SK-N-SH (cell line): ENCODE measurements around the gene FUT2. TPM values are rescaled to one million over a fixed set of nuclear protein-coding genes. Genes with fewer than 3 reads are reported as not detected.

Experiments
- CTCF ChIA-PET: fragments of 300-600, 350-600 bp; formaldehyde crosslinking; extraction: SDS; loops from one replicate; lab custom pipeline; 2021; lab: Yijun Ruan, JAX
- POLR2A ChIA-PET: fragments of 350-600 bp; sonication (Branson Sonifier 250); formaldehyde crosslinking; extraction: SDS; loops from one replicate; lab custom pipeline; 2020; ENCODE audit warnings: antibody characterized with exemption, inconsistent platforms; lab: Yijun Ruan, JAX
- DNase-seq: peaks from one replicate; pipeline ENCODE4 v3.0.0; 2012
- H2AFZ ChIP-seq: fragments of 200-600 bp; sonication (generic); 2 replicates; pipeline ENCODE4 v1.8.1; 2016; ENCODE audit warnings: antibody characterized with exemption, mild to moderate bottlenecking, low read depth
- H3F3A ChIP-seq: fragments of 200-600 bp; sonication (generic); replicated peaks from 2 replicates; pipeline ENCODE3; 2016; ENCODE audit warnings: antibody characterized with exemption, mild to moderate bottlenecking; ENCODE audit not compliant: insufficient read depth
- H3K27ac ChIP-seq, 2 experiments: fragments of 200-500 bp in 1 of 2; fragments of 200-600 bp in 1 of 2; sonication (Bioruptor generic) in 1 of 2; sonication (generic), shearing (Covaris generic) in 1 of 2; 2 replicates each; pipeline versions ENCODE4 v1.5.1 to v1.6.1; 2014 to 2016; ENCODE audit warnings: low read depth in 2 of 2, inconsistent platforms in 1 of 2, low read length in 1 of 2, mild to moderate bottlenecking in 1 of 2, mixed read lengths in 1 of 2
- H3K27me3 ChIP-seq: fragments of 200-600 bp; sonication (generic), shearing (Covaris generic); 2 replicates; pipeline ENCODE4 v1.6.1; 2016; ENCODE audit warnings: mixed run types; ENCODE audit not compliant: insufficient read depth
- H3K36me3 ChIP-seq, 2 experiments: fragments of 200-500 bp in 1 of 2; fragments of 200-600 bp in 1 of 2; sonication (Bioruptor generic) in 1 of 2; sonication (generic) in 1 of 2; replicated peaks in 1 of 2; 2 replicates each; pipeline versions ENCODE3 to v1.5.1; 2014 to 2016; ENCODE audit warnings: low read length in 1 of 2, mild to moderate bottlenecking in 1 of 2; ENCODE audit not compliant: insufficient read depth in 2 of 2, control insufficient read depth in 1 of 2
- H3K4me1 ChIP-seq, 2 experiments: fragments of 200-500 bp in 1 of 2; fragments of 200-600 bp in 1 of 2; sonication (Bioruptor generic) in 1 of 2; sonication (generic), shearing (Covaris generic) in 1 of 2; 2 replicates each; pipeline versions ENCODE4 v1.5.1 to v1.6.1; 2014 to 2016; ENCODE audit warnings: low read depth in 1 of 2, low read length in 1 of 2, mixed run types in 1 of 2; ENCODE audit not compliant: insufficient read depth in 2 of 2, control insufficient read depth in 1 of 2
- H3K4me2 ChIP-seq: fragments of 200-600 bp; sonication (generic), shearing (Covaris generic); 2 replicates; pipeline ENCODE4 v1.6.1; 2017; ENCODE audit warnings: mixed run types
- H3K4me3 ChIP-seq, 2 experiments: fragments of 200-500 bp in 1 of 2; fragments of 200-600 bp in 1 of 2; sonication (Bioruptor generic) in 1 of 2; sonication (generic), shearing (Covaris generic) in 1 of 2; 2 replicates each; pipeline versions ENCODE4 v1.5.1 to v1.8.1; 2014 to 2016; ENCODE audit warnings: low read depth in 2 of 2, inconsistent platforms in 1 of 2, low read length in 1 of 2, mild to moderate bottlenecking in 1 of 2, mixed read lengths in 1 of 2, moderate library complexity in 1 of 2
- H3K79me2 ChIP-seq: fragments of 200-600 bp; sonication (generic); 2 replicates; pipeline ENCODE4 v1.8.1; 2017; ENCODE audit warnings: mild to moderate bottlenecking; ENCODE audit not compliant: insufficient read depth
- H3K9ac ChIP-seq: fragments of 200-600 bp; sonication (generic); 2 replicates; pipeline ENCODE4 v1.6.1; 2017; ENCODE audit warnings: mixed run types
- H3K9me2 ChIP-seq: fragments of 200-600 bp; sonication (generic); 2 replicates; pipeline ENCODE4 v1.6.1; 2017; ENCODE audit warnings: mixed run types
- H3K9me3 ChIP-seq: fragments of 200-600 bp; sonication (generic); 2 replicates; pipeline ENCODE4 v1.6.1; 2017; ENCODE audit warnings: mixed run types, mild to moderate bottlenecking, moderate library complexity
- H4K20me1 ChIP-seq: fragments of 200-600 bp; sonication (generic); 2 replicates; pipeline ENCODE4 v1.6.1; 2017; ENCODE audit warnings: mild to moderate bottlenecking, mixed run types; ENCODE audit not compliant: insufficient read depth
- CHD2 ChIP-seq: fragments of 150-350 bp; IDR thresholded peaks from 2 replicates; pipeline ENCODE4 v1.6.1; 2018; ENCODE audit warnings: low read length; ENCODE audit not compliant: partially characterized antibody
- ELF1 ChIP-seq: IDR thresholded peaks from 2 replicates; pipeline ENCODE4 v1.4.0; 2012
- FOSL2 ChIP-seq: IDR thresholded peaks from 2 replicates; pipeline ENCODE4 v1.4.0; 2012; ENCODE audit warnings: low read depth, mild to moderate bottlenecking, moderate library complexity, borderline replicate concordance
- FOXJ3 ChIP-seq: sonication (generic); formaldehyde crosslinking; IDR thresholded peaks from 2 replicates; pipeline ENCODE4 v1.5.1; 2020; ENCODE audit warnings: mild to moderate bottlenecking, missing genetic modification reagents
- GABPA ChIP-seq: IDR thresholded peaks from 2 replicates; pipeline ENCODE4 v1.4.0; 2012; ENCODE audit warnings: low read depth, mild to moderate bottlenecking
- GATA2 ChIP-seq: sonication (generic); formaldehyde crosslinking; IDR thresholded peaks from 2 replicates; pipeline ENCODE4 v1.5.0; 2020; ENCODE audit warnings: mild to moderate bottlenecking, missing genetic modification reagents
- JUND ChIP-seq: IDR thresholded peaks from 2 replicates; pipeline ENCODE4 v1.4.0; 2012
- MEF2A ChIP-seq: IDR thresholded peaks from 2 replicates; pipeline ENCODE4 v1.4.0; 2012; ENCODE audit warnings: low read depth, borderline replicate concordance
- MXI1 ChIP-seq: IDR thresholded peaks from 2 replicates; pipeline ENCODE4 v1.6.1; 2012; ENCODE audit warnings: mild to moderate bottlenecking, low read depth, low read length, improper control_type of control experiment
- NFIC ChIP-seq: IDR thresholded peaks from 2 replicates; pipeline ENCODE4 v1.4.0; 2012; ENCODE audit warnings: borderline replicate concordance
- NRF1 ChIP-seq: IDR thresholded peaks from 2 replicates; pipeline ENCODE4 v1.6.1; 2012; ENCODE audit warnings: low read depth, mild to moderate bottlenecking, low read length
- RAD21 ChIP-seq: IDR thresholded peaks from 2 replicates; pipeline ENCODE4 v1.6.1; 2012; ENCODE audit warnings: mild to moderate bottlenecking, low read length
- RFX5 ChIP-seq: IDR thresholded peaks from 2 replicates; pipeline ENCODE4 v1.6.1; 2012; ENCODE audit warnings: mild to moderate bottlenecking, improper control_type of control experiment, low read length
- SIN3A ChIP-seq: IDR thresholded peaks from 2 replicates; pipeline ENCODE4 v1.6.1; 2012; ENCODE audit warnings: low read depth, mild to moderate bottlenecking, low read length, moderate library complexity, borderline replicate concordance
- SMC3 ChIP-seq: IDR thresholded peaks from 2 replicates; pipeline ENCODE4 v1.6.1; 2012; ENCODE audit warnings: low read depth, low read length, improper control_type of control experiment
- TCF12 ChIP-seq: IDR thresholded peaks from 2 replicates; pipeline ENCODE4 v1.4.0; 2012
- TEAD4 ChIP-seq: IDR thresholded peaks from 2 replicates; pipeline ENCODE4 v1.4.0; 2012; ENCODE audit warnings: mild to moderate bottlenecking, borderline replicate concordance; ENCODE audit not compliant: insufficient read depth
- YY1 ChIP-seq: IDR thresholded peaks from 2 replicates; pipeline ENCODE4 v1.4.0; 2012; ENCODE audit warnings: low read depth, mild to moderate bottlenecking
- WGBS: methylation state at CpG from one replicate; pipeline ENCODE4 v1.1.6; 2017; ENCODE audit warnings: low lambda C conversion rate; 5-methylcytosine and 5-hydroxymethylcytosine counted together
- polyA plus RNA-seq, 3 experiments: library from polyadenylated mRNA; depleted of rRNA; stranded (reverse); fragments of >200 nt; gene quantifications; 2 replicates each; pipeline ENCODE4 v1.2.3, GENCODE V29; 2012
- TF ChIP-seq, protein P1 (sequence below): fragments of 200-600 bp; sonication (generic); IDR thresholded peaks from 2 replicates; pipeline ENCODE4 v1.6.1; 2017; ENCODE audit warnings: antibody characterized with exemption, mild to moderate bottlenecking, moderate library complexity
- TF ChIP-seq, protein P2 (sequence below): fragments of 150-350 bp; IDR thresholded peaks from 2 replicates; pipeline ENCODE4 v1.6.1; 2017; ENCODE audit warnings: antibody characterized with exemption, low read length, low read depth, borderline replicate concordance
- TF ChIP-seq, protein P3 (sequence below): IDR thresholded peaks from 2 replicates; pipeline ENCODE4 v1.4.0; 2012; ENCODE audit warnings: low read depth, borderline replicate concordance
- TF ChIP-seq, protein P4 (sequence below): IDR thresholded peaks from 2 replicates; pipeline ENCODE4 v1.6.1; 2012; ENCODE audit warnings: mild to moderate bottlenecking, low read depth, low read length, moderate library complexity
- TF ChIP-seq, protein P5 (sequence below): IDR thresholded peaks from 2 replicates; pipeline ENCODE4 v1.4.0; 2012; ENCODE audit warnings: low read depth

FUT2 gene
- polyA plus RNA-seq, 1 of the 3 experiments (the other 2 are of a cell fraction) = not detected

DNA sequence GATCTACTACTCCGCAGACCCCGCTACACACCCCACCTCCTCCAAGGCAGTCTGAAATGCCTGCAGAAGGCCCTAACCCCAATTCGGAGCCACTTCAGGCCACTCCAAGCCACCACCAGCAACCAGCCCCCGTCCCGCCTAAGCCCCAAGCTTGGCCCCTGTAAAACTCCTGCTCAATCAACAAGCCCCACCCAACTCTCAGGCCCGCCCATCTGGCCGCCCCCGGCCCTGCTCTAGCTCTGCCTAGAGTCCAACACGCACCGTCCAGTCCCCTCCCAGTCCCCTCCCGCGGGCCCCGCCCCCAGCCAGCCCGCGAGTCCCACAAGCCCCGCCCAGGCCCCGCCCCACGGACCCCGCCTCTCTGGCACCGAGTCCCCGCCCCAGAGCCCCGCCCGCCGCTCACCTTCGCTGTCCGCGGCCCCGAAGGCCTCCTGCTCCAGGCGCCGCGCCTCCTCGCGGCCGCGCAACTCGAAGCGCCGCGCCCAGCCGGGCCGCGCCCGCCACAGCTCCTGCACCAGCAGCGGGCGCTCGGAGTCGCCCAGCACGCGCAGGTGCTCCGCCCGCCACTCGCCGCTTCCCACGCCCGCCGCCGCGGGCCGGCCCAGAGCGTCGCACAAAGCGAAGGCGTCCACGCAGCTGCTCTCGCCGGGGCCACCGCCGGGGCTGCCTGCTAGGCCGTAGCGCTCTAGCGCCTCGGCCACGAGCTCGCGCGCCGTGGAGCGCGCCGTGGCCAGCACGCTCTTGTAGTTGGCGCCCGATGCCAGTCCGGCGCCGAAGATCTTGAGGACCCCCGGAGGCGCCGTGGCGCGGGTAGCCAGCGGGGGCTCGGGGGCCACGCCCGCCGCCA is 43.0 kb downstream of the FUT2 start:
- 10% methylated on average over 19 of the region's 96 CpGs for WGBS
- Histone ChIP-seq H3K27me3 (no peaks in the 10 kb centered on the region), H3K36me3 (no peaks in the 10 kb centered on the region), H3K4me2 (peak overlapping the region; percentile 87), H3K27ac (peak overlapping the region in 1 of 2 experiments; percentile 7; a peak in 1 of 4 replicates)
- TF ChIP-seq SIN3A (no peak), RFX5 (no peak), NRF1 (peak; percentile 60), RAD21 (peak; percentile 49), FOSL2 (no peak), GATA2 (CRISPR knock-in tag) (no peak), MXI1 (peak; percentile 41; the same call in 1 of the 2 replicates), TCF12 (no peak), JUND (no peak), NFIC (no peak), FOXJ3 (CRISPR knock-in tag) (no peak), MEF2A (no peak), SMC3 (peak; percentile 71), TEAD4 (no peak), GABPA (no peak), ELF1 (no peak), YY1 (no peak), CHD2 (peak; percentile 21)
- TF ChIP-seq, protein P1, sequence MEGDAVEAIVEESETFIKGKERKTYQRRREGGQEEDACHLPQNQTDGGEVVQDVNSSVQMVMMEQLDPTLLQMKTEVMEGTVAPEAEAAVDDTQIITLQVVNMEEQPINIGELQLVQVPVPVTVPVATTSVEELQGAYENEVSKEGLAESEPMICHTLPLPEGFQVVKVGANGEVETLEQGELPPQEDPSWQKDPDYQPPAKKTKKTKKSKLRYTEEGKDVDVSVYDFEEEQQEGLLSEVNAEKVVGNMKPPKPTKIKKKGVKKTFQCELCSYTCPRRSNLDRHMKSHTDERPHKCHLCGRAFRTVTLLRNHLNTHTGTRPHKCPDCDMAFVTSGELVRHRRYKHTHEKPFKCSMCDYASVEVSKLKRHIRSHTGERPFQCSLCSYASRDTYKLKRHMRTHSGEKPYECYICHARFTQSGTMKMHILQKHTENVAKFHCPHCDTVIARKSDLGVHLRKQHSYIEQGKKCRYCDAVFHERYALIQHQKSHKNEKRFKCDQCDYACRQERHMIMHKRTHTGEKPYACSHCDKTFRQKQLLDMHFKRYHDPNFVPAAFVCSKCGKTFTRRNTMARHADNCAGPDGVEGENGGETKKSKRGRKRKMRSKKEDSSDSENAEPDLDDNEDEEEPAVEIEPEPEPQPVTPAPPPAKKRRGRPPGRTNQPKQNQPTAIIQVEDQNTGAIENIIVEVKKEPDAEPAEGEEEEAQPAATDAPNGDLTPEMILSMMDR = no peak; the same call in 1 of the 2 replicates
- TF ChIP-seq, protein P2, sequence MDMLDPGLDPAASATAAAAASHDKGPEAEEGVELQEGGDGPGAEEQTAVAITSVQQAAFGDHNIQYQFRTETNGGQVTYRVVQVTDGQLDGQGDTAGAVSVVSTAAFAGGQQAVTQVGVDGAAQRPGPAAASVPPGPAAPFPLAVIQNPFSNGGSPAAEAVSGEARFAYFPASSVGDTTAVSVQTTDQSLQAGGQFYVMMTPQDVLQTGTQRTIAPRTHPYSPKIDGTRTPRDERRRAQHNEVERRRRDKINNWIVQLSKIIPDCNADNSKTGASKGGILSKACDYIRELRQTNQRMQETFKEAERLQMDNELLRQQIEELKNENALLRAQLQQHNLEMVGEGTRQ = no peak
- TF ChIP-seq, protein P3, sequence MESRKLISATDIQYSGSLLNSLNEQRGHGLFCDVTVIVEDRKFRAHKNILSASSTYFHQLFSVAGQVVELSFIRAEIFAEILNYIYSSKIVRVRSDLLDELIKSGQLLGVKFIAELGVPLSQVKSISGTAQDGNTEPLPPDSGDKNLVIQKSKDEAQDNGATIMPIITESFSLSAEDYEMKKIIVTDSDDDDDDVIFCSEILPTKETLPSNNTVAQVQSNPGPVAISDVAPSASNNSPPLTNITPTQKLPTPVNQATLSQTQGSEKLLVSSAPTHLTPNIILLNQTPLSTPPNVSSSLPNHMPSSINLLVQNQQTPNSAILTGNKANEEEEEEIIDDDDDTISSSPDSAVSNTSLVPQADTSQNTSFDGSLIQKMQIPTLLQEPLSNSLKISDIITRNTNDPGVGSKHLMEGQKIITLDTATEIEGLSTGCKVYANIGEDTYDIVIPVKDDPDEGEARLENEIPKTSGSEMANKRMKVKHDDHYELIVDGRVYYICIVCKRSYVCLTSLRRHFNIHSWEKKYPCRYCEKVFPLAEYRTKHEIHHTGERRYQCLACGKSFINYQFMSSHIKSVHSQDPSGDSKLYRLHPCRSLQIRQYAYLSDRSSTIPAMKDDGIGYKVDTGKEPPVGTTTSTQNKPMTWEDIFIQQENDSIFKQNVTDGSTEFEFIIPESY = no peak
- TF ChIP-seq, protein P4, sequence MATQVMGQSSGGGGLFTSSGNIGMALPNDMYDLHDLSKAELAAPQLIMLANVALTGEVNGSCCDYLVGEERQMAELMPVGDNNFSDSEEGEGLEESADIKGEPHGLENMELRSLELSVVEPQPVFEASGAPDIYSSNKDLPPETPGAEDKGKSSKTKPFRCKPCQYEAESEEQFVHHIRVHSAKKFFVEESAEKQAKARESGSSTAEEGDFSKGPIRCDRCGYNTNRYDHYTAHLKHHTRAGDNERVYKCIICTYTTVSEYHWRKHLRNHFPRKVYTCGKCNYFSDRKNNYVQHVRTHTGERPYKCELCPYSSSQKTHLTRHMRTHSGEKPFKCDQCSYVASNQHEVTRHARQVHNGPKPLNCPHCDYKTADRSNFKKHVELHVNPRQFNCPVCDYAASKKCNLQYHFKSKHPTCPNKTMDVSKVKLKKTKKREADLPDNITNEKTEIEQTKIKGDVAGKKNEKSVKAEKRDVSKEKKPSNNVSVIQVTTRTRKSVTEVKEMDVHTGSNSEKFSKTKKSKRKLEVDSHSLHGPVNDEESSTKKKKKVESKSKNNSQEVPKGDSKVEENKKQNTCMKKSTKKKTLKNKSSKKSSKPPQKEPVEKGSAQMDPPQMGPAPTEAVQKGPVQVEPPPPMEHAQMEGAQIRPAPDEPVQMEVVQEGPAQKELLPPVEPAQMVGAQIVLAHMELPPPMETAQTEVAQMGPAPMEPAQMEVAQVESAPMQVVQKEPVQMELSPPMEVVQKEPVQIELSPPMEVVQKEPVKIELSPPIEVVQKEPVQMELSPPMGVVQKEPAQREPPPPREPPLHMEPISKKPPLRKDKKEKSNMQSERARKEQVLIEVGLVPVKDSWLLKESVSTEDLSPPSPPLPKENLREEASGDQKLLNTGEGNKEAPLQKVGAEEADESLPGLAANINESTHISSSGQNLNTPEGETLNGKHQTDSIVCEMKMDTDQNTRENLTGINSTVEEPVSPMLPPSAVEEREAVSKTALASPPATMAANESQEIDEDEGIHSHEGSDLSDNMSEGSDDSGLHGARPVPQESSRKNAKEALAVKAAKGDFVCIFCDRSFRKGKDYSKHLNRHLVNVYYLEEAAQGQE = no peak
- TF ChIP-seq, protein P5, sequence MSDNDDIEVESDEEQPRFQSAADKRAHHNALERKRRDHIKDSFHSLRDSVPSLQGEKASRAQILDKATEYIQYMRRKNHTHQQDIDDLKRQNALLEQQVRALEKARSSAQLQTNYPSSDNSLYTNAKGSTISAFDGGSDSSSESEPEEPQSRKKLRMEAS = peak; percentile 57; the same call in 1 of the 2 replicates
- TF ChIP-seq, all 33 proteins: peak for 6
- Histone ChIP-seq H2AFZ (peak overlapping the region; percentile 88; the same call in 1 of the 2 replicates), H3K4me3 (peak overlapping the region; percentile 53 to 57), H3K9me2 (no peaks in the 10 kb centered on the region), H3K4me1 (peaks cover 0 to 16% of the 10 kb centered on the region in 2 experiments; a peak in 1 of 4 replicates), H3K9me3 (no peaks in the 10 kb centered on the region), H4K20me1 (no peaks in the 10 kb centered on the region), H3K79me2 (no peaks in the 10 kb centered on the region), H3K9ac (peak overlapping the region; percentile 34; the same call in 1 of the 2 replicates), H3F3A (peaks cover 7% of the 10 kb centered on the region)
- CTCF ChIA-PET = interaction anchor here (0.5 to 2.2 kb wide), 21 partner anchors 11 to 795 kb away, joined by 3 to 22 read pairs (median 4); partner anchors contain the start of gene CA11
- POLR2A ChIA-PET = interaction anchor here (0.5 to 1.7 kb wide), 10 partner anchors 9 to 253 kb away, joined by 3 to 11 read pairs (median 4); partner anchors contain the start of gene CA11
- DNase-seq = peak; percentile 100
